GM19324 (cell line): Measurements from ENCODE around the gene ARAF.
"Not testable (repeated sequence)": the region's sequence is repeated elsewhere in the genome, so short reads cannot be mapped to it uniquely, and the experiment has no call there.

Experiments
- ATAC-seq: cut with Tn5 transposase; IDR thresholded peaks from one replicate; pipeline ENCODE4 v1.9.1; 2021; ENCODE audit warnings: mild to moderate bottlenecking, moderate library complexity; ENCODE audit not compliant: unreplicated experiment, low FRiP score

The ARAF gene

DNA sequence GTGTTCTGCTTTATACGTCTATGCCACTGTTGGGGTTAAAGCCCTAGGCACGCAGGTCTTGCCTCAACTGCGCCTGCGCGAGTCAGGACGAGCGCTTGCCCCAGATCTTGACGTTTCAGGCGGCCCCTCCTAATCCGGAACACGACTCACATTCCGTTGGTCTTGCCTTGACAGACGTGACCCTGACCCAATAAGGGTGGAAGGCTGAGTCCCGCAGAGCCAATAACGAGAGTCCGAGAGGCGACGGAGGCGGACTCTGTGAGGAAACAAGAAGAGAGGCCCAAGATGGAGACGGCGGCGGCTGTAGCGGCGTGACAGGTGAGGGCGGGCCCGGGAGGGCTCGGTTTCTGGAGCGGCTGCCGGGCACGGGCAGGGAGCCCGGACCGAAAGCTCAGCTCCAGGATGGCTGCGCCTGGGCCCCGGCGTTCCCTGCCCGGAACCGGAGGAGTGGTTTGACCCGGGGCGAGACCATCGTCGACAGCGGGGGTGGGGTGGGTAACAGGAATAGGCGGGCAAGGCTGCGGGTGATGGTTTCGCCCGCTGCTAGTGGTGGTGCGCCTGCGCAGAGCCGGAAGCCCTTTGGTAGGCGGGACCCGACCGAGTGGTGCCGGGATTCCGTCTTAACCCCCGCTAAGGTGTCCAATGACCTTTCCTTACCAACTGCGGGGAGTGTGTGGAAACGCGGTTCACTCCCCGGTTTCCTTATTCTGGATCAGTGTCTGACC is at the start of gene ARAF:
Gene ARAF, plus strand, starts transcription at position 272 of the 725 bp plus-strand sequence. CDS start 1,763 bp downstream, outside the sequence.
- peak; percentile 91 for ATAC-seq

DNA sequence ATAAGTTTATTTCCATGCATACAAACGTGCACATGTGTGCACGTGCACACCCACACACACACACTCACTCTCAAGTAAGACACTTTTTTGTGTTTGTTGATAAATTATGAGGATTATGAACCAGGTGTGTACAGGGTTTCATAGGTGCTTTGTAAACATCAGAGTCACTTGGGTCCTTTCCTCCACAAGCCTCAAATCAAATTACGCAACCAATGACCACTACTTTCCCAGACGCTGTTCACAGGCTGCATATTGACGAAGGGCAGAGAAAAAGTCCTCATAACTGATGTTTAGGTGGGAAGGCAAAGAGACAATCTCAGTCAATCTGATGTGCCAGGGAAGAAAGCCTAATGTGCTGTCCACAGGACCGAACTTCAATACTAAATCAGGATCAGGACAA is 48.6 kb upstream of the ARAF start:
- ATAC-seq, result not testable (repeated sequence)

DNA sequence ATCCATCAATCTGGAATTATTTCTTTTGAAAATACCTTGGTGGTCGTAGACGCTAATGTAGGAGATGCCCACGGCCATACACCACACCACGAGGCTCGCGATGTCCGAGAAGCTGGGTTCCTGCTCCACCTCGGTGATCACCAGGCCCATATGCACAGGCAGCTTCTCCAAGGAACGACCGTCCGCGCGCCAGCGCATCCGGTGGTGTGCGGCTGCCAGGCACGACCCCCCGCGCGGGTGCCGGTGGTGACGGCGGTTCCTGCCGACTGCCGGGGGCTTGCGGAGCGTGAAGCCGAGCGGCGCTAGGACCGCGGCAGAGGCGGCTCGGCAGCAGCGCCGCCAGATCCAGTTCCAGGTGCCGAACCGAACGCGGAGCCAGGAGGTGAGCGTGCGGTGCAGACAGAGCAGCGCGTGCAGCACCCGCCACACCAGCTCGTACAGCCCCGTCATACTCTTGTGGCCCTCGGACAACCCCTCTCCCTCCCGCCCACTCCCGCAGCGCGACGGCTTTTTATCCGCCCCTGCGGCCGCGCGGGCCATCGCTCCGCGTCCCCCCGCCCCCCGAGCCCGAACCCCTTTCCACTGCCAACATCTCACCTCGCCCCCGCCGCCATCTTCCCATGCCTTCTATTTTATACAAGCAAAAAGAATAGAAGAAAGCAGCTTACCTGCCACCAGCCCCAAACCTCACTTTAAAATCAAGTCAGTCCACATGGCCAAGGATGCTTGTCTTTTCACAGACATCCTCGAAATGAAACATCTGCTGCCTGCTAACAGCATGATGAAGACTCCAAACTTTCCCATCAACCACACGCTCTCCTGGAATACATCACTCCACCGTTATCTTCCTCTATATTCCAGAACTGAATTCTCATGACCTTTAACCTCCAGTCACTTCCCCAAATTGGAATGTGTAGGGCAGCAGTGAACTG is 47.7 kb upstream of the ARAF start:
- ATAC-seq, result peak; percentile 56

DNA sequence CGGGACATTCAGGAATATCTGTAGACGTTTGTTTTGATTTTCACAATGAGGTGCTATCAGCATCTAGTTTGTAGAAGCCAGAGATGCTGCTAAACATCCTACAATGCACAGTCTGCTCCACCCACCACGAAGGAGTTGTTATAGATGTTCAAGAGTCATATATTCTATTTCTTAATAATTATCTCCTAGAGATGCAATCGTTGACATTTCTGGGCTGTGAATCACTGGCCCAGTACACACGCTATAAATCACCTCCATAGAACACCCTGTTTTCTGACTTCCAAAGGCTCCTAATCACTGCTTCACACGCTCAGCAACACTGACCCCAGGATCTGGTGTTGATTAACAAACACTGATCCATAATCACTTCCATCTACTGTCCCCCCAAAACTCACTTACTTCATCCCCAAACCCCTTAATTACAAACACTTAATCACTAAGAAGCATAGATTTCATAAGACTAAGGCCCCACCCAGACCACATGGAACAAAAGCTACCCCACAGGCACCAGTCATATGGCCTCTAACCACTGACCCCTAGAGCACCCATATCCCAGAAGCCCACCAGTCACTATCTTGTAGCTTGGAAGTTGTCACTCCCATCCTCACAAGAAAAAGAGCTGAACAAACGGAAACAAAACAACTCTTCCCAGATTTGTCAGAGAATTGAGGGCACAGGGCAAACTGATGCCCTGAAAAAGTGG is 46.3 kb upstream of the ARAF start:
- no peak for ATAC-seq

DNA sequence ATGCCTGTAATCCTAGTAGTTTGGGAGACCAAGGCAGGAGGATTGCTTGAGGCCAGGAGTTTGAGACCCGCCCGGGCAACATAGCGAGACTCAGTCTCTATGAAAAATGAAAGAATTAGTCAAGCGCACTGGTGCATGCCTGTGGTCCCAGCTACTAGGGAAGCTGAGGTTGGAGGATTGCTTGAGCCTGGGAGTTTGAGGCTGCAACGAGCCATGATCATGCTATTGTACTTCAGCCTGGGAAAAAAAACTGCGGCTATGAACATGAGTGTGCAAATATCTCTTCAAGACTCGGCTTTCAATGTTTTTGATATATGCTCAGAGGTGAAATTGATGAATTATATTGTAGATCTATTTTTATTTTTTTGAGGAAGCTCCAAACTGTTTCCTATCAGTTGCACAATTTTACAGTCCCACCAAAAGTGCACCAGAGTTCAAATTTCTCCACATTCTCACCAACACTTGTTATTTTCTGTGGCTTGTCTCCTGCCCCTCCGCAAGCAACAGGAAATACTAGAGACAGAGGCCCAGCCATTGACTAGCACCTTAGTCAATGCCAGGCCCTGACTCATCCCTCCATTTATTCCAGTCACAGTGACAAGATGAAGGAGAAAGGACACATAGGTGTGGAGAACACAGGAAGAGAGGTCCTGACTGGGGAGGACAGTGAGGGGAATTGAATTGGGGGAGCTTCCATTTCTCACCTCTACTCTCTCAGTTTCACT is 44.9 kb upstream of the ARAF start:
- no peak for ATAC-seq

DNA sequence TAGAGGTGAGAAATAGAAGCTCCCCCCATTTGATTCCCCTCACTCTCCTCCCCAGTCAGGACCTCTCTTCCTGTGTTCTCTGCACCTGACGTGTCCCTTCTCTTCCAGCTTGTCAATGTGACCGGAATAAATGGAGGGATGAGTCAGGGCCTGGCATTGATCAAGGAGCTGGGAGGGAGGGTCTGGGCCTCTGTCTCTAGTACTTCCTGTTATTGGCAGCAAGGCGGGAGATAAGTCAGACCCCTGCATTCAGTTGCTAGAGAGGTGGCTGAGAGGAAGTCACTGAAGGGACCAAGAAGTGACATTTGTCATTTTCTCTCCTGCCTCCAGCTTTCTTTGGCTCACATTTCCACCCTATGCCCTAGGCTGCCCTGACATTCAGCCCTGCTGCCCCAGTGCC is 42.9 kb upstream of the ARAF start:
- no peak for ATAC-seq

DNA sequence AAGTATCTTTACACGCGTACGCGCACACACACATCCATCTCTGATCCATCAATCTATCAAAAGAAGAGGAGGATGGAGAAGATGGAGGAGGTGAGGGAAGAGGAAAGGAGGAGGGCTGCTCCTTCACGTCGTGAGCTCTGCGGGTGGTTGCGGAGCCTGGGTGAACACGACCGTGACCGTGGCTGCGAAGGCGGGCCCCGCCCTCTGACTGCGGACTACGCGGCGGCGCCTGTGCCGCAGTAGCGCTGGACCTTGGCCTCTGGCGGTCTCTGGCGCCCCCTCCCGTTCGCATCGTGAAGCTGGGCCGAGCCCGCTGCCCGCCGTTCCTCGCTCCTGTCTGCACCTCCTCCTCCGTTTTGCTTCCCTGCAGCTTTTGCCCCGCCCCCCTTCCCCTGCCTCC is 37.7 kb upstream of the ARAF start:
- peak; percentile 77 for ATAC-seq

DNA sequence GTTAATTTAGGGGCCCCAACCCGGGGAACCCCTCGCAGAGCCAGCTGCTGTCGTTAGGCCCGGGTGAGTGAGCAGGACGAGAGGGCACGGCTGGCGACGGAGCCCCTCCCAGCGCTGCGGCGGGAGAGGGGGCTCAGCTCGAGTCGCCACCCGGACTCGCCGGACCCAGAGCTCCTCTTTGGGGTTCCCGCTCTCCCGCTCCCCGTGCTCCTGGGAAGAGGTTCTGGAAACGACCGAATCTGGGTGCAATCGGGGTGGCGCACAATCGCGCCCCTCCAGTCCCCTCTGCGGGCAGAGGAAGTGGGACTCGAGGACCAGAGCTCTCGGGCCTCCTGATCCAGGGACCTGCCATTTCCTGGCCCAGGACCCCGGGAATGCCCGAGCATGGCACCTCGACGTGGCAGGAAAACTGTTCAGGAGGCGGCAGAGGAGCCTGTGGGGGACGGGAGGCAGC is 37.3 kb upstream of the ARAF start:
- ATAC-seq, result peak; percentile 29

DNA sequence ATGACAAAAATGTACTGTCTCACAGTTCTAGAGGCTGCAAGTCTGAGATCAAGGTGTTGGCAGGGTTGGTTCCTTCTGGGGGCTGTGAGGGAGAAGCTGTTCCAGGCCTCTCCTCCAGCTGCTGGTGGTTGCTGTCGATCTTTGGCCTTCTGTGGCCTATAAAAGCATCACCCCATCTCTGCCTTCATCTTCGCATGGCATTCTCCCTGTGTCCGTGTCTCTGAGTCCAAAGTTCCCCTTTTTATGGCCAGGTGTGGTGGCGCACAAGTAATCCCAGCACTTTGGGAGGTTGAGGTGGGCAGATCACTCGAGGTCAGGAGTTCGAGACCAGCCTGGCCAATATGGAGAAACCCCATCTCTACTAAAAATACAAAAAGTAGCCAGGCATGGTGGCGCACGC is 31.5 kb upstream of the ARAF start:
- no peak for ATAC-seq

DNA sequence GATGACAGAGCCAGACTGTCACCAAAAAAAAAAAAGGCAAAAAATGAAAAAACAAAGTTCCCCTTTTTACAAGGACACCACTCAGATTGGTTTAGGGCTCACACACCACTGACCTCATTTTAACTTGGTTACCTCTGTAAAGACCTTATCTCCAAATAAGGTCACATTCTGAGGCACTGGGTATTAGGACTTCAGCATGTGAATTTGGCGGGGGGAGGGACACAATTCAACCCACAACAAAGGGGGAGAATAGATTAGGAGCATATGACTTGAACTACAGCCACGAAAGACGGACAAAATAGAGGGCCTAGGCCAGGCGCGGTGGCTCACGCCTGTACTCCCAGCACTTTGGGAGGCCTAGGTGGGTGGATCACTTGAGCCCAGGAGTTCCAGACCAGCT is 31.0 kb upstream of the ARAF start:
- no peak for ATAC-seq

DNA sequence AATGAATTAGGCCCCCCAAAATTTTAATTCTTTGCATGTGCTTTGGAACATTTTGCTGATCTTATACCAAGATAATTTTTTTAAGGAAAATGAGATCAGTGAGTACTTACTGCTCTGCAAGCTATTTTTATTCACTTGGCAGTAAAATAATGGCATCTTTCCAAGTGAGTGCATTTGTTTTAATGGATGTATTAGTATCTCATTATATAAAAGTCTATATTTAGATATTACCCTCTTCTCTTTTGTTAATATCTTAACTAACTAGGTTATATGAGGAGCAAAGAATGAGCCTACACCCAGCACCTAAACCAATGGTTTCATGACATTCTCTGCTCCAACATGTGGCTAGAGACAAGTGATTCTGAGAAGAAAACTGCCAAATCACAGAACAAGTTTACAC is 21.1 kb upstream of the ARAF start:
- no peak for ATAC-seq

DNA sequence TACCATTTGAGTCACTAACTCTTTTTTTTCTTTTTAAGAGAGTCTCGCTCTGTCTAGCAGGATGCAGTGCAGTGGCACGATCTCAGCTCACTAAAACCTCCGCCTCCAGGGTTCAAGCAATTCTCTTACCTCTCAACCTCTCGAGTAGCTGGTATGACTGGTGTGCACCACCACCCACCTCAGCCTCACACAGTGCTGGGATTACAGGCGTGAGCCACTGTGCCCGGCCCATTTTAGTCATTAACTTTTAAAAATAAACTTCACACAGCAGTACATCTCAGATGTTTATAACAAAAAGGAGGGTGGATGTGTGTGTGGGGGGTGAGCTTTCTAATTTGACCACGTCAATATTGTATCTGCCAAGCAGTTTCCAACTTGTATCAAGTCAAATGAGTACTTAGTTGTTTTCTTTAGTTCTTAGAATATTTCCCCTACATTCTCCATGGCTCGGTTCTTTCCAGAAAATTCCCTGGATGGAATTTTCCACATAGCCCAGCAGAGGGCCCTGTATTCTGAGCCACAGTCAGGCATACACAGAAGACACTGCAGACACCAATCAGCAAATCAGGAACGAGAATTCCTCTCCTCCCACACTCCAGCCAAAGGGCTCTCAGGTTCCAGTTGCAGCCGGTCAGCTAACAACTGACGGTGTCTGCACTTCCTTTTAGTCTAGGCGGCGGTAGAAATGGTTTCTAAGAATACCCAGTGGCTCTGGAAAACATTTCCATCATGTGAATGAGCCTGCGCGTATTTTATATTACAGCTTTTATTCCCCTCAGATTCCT is 20.1 kb upstream of the ARAF start:
- no peak for ATAC-seq

DNA sequence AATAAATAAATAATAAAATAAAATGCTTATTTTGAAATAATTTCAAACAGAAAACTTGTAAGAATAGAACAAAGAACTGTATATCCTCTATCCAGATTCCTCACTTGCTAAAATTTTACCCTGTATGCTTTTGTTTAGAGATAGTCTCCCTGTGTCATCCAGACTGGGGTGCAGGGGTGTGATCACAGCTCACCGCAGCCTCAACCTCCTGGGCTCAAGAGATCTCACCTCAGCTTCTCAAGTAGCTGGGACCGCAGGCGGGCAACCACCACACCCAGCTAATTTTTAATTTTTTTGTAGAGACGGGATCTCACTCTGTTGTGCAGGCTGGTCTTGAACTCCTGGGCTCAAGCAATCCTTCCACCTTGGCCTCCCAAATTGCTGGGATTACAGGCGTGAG is 17.5 kb upstream of the ARAF start:
- no peak for ATAC-seq

DNA sequence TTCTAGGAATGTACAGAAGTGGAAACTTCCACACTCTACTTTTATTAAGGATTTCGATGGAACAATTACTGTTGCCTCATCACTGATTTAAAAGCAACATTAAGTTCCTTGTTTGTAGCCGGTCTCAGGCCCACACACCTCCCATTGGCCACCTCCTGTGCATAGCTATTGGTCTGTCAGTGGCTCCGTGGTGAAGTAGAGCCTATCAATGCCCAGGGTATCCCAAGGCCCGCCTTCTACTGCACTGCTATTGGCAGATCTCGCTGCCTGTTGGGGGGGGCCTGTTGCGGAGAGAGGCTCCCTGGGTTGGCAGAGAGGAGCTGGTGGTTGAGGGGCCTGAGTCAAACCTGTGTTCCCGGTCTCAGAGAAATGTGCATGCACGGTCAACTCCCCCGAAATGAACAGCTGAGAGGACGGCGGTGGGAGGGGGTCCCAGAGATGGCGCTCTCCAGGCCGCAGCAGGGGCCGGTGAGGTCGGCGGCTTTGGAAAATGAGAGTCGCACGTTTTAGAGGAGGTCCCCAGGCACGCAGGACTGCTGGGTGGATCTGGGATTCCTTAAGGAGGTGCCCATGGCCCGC is 4.9 kb upstream of the ARAF start:
- peak; percentile 90 for ATAC-seq

DNA sequence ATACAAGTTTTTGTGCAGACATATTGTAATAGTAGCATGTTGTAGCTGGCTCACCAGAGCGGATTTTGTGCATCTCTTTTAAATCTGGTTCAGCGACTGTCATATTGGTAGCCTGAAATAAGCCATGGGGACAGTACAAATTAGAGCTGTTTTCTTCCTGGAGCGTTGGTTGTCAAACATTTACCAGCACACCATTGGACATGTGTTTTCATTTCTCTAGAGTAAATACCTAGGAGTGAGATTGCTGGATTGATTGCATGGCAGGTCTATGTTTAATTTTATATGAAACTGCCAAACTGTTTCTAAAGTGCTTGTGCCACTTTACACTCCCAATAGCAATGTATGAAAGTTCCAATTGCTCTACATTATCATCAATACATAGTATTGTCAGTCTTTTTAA is 2.6 kb upstream of the ARAF start:
- no peak for ATAC-seq

DNA sequence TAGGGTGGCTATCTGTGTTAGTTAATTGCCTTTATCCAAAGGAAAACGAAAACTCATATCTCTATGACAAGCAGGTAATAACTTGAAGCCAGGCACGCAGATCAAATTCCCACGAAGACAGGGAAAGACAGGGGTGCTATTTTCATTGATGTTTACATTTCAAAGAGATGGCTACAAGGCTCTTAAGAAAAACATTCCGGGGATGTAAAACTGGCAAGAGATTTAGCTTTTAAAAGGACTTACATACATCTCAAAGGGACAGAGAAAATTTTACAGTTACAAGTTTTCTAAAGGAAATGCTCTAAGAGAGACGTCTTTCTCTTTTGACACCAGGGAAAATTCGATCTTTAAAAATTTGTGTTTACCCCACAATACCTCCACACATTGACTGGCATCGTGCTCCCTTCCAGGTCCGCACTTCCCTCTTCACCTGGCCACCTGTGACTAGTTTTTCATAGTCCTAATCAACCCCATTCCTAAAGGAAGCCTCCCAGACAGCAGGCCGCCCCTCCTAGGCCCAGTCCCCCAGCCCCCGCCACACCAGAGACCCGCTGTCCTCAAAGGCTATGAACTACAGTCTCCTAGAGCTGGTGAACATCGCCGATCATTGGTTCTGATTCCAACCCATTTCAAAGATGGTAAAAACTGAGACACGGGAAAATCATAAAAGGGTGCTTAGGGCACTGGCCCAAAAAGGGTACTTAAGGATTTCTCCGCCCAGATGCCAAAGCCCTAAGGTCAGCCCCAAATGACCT is 649 bp upstream of the ARAF start:
- no peak for ATAC-seq

DNA sequence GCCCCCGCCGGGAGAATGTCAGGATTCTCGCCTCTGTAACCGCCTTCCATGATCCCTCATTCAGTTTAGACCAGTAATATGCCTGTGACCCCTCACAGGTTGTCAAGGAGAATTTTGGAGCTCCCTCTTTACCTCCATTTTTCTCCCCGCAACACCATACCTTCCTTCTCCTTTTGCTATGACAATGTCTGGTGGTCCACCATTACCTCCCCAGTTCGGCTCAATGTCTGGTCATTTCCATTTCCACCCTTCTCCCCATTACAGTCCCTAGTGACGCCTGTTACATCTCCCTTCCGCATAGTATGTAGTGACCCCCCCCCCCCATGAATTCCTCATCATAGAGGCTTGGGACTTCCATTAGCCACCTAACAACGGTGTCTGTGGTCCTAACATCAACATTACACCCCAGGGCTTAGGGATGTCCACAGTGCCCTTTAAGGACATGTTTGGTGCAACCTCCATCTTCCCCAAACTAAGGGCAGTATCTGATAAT is 700 bp downstream of the ARAF start:
- no peak for ATAC-seq

DNA sequence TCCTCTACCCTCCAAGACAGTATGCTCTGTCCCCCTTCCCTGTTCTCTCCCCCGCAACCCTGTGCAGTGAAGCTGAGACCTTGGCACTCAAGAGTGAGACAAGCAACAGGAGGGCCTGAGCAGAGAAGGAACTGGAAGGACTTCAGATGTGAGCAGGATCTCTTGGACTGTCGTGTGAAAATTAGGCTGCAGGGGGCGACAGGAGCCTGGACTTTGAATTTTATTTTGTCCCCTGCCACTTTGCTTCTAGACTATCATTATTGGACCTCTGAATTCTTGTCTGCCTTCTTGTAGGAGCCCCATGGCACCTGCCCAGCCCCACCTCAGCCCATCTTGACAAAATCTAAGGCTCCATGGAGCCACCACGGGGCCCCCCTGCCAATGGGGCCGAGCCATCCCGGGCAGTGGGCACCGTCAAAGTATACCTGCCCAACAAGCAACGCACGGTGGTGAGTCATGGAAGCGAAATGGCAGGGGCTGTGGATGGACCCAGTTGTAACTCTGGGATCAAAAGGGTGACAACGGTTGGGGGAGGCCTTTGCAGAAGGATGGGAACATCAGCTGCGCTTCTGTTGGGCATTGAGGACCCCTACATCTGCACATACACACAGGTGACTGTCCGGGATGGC is 1.7 kb downstream of the ARAF start:
- ATAC-seq, result no peak
